AML-193 (cell line): ENCODE measurements around the gene MAP3K14.
A peak's percentile ranks its signal among the peaks of the same experiment; 100 is the strongest.
"Not testable (repeated sequence)": the region's sequence is repeated elsewhere in the genome, so short reads cannot be mapped to it uniquely, and the experiment has no call there.

Source experiments
- DNase-seq, 2 experiments: peaks; one replicate each; lab custom pipeline; 2025; lab: John Stamatoyannopoulos, UW

The MAP3K14 gene

GRCh38 chr17:45258981-45259380 lies 57.8 kb downstream of the MAP3K14 start:
- DNase-seq, result peak in 1 of 2 experiments; percentile 10

DNA sequence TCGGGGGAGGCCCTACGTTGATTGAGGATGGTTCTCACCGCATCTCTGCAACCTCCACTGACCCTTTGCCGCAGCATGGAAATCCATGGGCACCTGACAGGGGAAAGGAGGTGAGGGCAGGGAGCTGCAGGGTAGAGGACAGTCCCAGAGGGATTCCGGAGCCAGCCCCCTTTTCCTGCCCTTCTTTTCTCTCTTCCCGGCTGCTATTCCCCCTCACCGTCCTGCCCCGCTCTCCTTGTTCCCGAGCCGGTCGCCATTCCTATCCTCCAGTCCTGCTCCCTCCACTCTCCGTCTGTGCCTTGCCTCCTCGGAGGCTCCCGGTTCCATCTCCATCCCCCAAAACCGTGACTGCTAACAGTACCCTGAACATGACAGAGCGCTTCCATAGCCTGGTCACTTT lies 59.7 kb downstream of the MAP3K14 start:
- DNase-seq, result no peak

GRCh38 chr17:45256114-45256966 lies 60.5 kb downstream of the MAP3K14 start:
- DNase-seq, result no peak

GRCh38 chr17:45255358-45255757 lies 61.5 kb downstream of the MAP3K14 start:
- DNase-seq, result no peak

- no peak for DNase-seq
Measured at GRCh38 chr17:45253879-45254278, 62.9 kb downstream of the MAP3K14 start.

DNA sequence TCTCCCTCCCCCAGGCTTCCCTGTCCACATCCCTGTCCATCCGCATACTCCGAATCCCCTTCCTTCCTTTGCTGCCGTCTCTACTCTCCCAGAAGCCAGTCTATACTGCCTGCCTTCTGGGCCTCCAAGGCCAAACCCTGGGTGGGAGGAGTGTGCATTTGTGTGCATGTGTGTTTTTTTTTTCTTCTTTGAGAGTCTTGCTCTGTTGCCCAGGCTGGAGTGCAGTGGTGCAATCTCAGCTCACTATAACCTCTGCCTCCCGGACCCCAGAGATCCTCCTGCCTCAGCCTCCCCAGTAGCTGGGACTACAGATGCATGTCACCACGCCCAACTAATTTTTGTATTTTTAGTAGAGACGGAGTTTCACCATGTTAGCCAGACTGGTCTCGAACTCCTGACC lies 63.6 kb downstream of the MAP3K14 start:
- not testable (repeated sequence) for DNase-seq

- no peak for DNase-seq
Measured at GRCh38 chr17:45251931-45252330, 64.9 kb downstream of the MAP3K14 start.

DNA sequence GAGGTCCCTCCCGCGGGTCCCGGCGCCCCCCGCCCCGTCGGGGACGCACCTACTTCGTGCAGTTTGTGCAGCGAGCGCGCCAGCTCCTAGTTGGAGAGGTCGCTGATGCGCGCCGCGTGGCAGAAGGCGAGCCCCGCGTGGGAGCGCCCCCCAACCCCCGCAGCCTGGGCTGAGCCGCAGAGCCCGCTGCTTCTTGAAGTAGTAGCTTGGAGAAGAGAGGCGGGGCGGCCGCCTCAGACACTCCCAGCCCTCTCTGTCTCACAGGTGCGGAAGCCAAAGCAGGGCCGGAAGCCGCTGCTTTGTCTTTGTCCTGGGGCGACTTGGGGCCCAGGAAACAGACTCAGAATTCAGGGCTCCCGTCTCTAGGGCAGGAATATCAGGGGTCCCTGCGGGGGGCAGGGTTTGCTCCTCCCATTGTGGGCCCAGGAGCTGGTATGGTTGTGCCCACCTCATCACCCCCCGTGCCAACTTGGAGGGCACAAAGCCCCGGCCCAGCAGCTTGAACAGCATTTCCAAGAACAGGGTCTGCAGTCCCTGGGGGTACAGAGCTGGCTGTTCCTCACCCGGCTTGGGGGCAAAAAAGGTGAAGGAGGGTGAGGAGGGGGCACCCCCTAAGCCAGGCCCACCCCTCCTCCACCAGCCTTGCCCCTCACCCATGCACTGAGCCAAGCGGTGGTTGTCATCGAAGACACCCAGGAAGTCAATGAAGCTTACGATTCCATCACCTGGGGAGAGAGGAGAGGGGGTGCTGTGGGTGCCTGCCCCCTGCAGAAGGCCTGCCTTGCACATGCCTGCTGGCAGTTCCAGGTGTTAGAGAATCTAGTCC lies 68.5 kb downstream of the MAP3K14 start:
- peak; percentile 10 to 24 for DNase-seq

- DNase-seq, result no peak
Measured at GRCh38 chr17:45247429-45248131, 69.2 kb downstream of the MAP3K14 start.

DNA sequence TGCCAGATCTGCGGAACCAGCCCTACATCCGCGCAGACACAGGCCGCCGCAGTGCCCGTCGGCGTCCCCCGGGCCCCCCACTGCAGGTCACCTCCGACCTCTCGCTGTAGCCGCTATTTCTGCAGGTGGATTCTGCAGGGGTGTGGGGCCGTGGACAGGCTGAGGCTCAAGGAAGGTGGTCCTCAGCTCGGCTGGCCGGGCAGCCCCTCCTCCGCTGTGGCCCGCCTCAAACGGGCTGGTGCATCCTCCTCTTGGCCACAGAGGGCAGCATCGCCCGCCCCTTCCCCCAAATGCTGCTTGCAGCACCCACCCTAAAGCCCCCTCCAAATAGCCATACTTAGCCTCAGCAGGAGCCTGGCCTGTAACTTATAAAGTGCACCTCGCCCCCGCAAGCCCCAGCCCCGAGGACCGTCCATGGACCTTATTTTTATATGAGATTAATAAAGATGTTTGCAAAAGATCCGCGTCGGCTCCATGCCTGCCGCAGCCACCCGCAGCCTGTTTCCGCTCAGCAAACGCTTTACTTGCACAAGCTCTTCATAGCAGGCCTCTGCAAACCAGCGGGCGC lies 69.9 kb downstream of the MAP3K14 start:
- DNase-seq, result no peak

GRCh38 chr17:45246338-45246737 lies 70.5 kb downstream of the MAP3K14 start:
- DNase-seq, result no peak

DNA sequence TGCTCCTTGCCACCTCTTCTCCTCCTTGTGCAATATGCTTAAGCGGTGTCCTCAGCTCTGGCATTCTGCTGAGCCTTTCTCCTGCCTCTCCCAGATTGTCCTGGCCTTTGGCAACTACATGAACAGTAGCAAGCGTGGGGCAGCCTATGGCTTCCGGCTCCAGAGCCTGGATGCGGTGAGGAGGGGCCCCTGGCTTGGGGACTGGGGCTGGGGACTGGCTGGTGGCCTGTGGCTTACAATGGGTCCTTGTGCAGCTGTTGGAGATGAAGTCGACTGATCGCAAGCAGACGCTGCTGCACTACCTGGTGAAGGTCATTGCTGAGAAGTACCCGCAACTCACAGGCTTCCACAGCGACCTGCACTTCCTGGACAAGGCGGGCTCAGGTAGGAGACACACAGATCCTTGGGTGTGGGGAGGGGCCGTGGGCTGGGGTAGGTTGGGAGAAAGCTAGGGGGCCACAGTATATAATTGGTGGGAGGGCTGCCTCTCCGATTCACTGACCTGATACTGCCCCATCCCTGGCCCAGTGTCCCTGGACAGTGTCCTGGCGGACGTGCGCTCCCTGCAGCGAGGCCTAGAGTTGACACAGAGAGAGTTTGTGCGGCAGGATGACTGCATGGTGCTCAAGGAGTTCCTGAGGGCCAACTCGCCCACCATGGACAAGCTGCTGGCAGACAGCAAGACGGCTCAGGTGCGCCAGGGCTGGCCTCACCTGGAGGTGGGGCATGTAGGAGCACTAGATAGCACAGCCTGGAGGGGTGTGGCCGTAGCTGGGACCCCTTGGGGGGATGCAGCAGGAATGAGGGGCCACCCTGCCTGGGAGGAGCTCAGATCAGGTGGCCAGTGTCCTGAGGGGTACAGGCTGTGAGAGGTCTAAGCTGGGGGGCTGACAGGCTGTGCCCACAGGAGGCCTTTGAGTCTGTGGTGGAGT lies 71.8 kb downstream of the MAP3K14 start:
- no peak for DNase-seq

- no peak for DNase-seq
Measured at GRCh38 chr17:45243750-45244149, 73.1 kb downstream of the MAP3K14 start.

DNA sequence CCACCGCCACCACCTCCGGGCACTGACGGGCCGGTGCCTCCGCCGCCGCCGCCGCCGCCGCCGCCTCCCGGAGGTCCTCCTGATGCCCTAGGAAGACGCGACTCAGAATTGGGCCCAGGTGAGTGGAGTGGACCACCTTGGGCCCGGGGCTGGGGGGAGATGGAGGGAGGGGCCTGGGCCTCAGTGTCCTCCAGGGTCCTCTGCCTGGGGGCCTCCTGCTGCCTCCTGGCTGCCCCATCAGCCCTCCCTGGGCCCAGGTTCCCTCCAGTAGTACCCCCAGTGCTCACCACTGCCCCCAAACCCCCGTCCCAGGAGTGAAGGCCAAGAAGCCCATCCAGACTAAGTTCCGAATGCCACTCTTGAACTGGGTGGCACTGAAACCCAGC lies 74.8 kb downstream of the MAP3K14 start:
- DNase-seq, result no peak

DNA sequence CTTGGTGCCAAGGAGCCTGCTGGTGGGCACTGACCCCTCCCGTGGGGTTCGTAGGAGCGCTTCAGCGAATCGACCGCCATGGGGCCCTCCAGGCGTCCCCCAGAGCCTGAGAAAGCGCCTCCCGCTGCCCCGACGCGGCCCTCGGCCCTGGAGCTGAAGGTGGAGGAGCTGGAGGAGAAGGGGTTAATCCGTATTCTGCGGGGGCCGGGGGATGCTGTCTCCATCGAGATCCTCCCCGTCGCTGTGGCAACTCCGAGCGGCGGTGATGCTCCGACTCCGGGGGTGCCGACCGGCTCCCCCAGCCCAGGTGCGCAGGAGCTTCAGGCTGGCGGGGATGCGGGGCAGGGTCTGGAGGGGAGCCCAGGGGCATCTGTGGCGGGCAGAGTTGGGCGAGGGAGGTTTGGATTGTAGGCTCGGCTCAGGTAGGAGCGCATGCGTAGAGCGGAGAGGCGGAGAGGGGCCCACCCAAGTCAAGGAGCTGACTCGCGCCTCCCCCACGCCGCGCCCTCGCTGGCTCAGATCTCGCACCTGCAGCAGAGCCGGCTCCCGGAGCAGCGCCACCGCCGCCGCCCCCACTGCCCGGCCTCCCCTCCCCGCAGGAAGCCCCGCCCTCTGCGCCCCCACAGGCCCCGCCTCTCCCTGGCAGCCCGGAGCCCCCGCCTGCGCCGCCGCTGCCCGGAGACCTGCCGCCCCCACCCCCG lies 75.3 kb downstream of the MAP3K14 start:
- DNase-seq, result no peak

DNA sequence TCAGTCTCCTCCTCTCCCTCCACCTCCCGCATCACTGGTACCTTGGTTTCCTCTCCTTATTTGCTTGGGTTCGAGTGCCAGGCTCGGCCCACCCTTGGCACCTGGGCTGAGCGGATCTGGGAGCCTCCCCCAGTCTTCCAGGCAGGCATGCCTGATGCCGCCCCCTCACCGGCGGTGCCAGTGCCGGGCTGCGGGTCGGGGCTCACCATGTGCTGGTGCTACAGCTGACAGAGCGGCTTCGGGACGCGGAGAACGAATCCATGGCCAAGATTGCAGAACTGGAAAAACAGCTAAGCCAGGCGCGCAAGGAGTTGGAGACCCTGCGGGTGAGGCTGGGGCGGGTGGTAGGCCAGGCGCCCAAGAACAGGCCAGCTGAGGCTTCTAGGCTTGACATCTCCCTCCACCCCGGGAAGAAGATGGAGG lies 75.9 kb downstream of the MAP3K14 start:
- no peak for DNase-seq

GRCh38 chr17:45238155-45238774 lies 78.6 kb downstream of the MAP3K14 start:
- DNase-seq, result no peak

DNA sequence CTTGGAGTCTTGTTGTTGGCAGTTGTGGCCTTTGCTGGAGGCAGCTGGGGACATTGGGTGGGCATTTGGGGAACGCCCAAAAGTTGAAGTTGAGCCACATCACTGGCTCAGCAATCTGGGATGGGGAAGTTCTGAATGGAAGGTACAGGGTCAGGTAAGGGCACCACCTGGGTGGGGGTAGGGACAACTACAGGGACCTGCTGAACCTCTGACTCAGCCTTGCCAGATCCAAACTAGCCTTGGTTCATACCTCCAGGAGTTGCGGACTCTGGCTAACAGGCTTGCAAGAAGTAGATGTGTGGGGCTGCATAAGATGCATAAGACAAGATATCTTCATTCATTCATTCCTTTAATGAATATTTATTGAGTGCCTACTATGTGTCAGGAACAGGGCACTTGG lies 79.1 kb downstream of the MAP3K14 start:
- DNase-seq, result no peak

GRCh38 chr17:45236282-45236606 lies 80.6 kb downstream of the MAP3K14 start:
- DNase-seq, result no peak
